ENCODE data around the gene BMP6. TPM values are rescaled to one million over a fixed set of nuclear protein-coding genes. Genes with fewer than 3 reads are reported as not detected.

Gene BMP6
- total RNA-seq, 6 experiments from 2014 or later = 1.8 to 4.4 (median 2.6) TPM

GRCh38 chr6:7794509-7794908 is 68.6 kb downstream of the BMP6 start:
- WGBS (ENCODE audit: insufficient coverage, low coverage, low lambda C conversion rate, missing lambda C conversion rate) = 57% methylated on average over 1 of the region's 2 CpGs
- no peaks in the 10 kb centered on the region for H3K27me3 ChIP-seq
- H3K36me3 ChIP-seq = no peaks in the 10 kb centered on the region
- no peak overlapping the region for H3K27ac ChIP-seq
- no peak overlapping the region for H3K4me3 ChIP-seq
- DNase-seq (no peak), ATAC-seq (no peak)
- no peaks in the 10 kb centered on the region for H3K4me1 ChIP-seq
- intact Hi-C loops (cut with DNase I) = no loop called here
- TF ChIP-seq CTCF (IDR thresholded peaks at IDR 0.05) = no peak
- TF ChIP-seq POLR2A (IDR thresholded peaks at IDR 0.05) = no peak
- no peaks in the 10 kb centered on the region for H3K9me3 ChIP-seq

- Histone ChIP-seq H3K27ac (no peak overlapping the region), H3K36me3 (no peaks in the 10 kb centered on the region), H3K4me1 (no peaks in the 10 kb centered on the region), H3K9me3 (no peaks in the 10 kb centered on the region), H3K4me3 (no peak overlapping the region), H3K27me3 (no peaks in the 10 kb centered on the region)
- 94% methylated on average over 1 of the region's 2 CpGs for WGBS (ENCODE audit: insufficient coverage, low coverage, low lambda C conversion rate, missing lambda C conversion rate)
- DNase-seq = no peak
- intact Hi-C loops (cut with DNase I) = no loop called here
- ATAC-seq = no peak
- TF ChIP-seq POLR2A (IDR thresholded peaks at IDR 0.05) (no peak), CTCF (IDR thresholded peaks at IDR 0.05) (no peak)
Measured at GRCh38 chr6:7797386-7797785, 71.5 kb downstream of the BMP6 start.

GRCh38 chr6:7798751-7799150 is 72.9 kb downstream of the BMP6 start:
- intact Hi-C loops (cut with DNase I) = no loop called here
- TF ChIP-seq POLR2A (IDR thresholded peaks at IDR 0.05) = no peak
- no peak for TF ChIP-seq CTCF (IDR thresholded peaks at IDR 0.05)

GRCh38 chr6:7802662-7803061 is 76.8 kb downstream of the BMP6 start:
- TF ChIP-seq POLR2A (IDR thresholded peaks at IDR 0.05) (no peak), CTCF (IDR thresholded peaks at IDR 0.05) (no peak)
- 80% methylated on average over 2 of the region's 3 CpGs for WGBS (ENCODE audit: insufficient coverage, low coverage, low lambda C conversion rate, missing lambda C conversion rate)
- Histone ChIP-seq H3K36me3 (no peaks in the 10 kb centered on the region), H3K4me3 (no peak overlapping the region), H3K9me3 (no peaks in the 10 kb centered on the region), H3K4me1 (no peaks in the 10 kb centered on the region), H3K27me3 (no peaks in the 10 kb centered on the region), H3K27ac (no peak overlapping the region)
- ATAC-seq = no peak
- DNase-seq = no peak
- intact Hi-C loops (cut with DNase I) = no loop called here

More at GRCh38 chr6:7798751-7799150, 72.9 kb downstream of the BMP6 start:
- 78% methylated on average over 6 of the region's 6 CpGs for WGBS (ENCODE audit: insufficient coverage, low coverage, low lambda C conversion rate, missing lambda C conversion rate)
- Histone ChIP-seq H3K27ac (no peak overlapping the region), H3K4me1 (no peaks in the 10 kb centered on the region), H3K4me3 (no peak overlapping the region), H3K9me3 (no peaks in the 10 kb centered on the region), H3K36me3 (no peaks in the 10 kb centered on the region), H3K27me3 (no peaks in the 10 kb centered on the region)
- ATAC-seq = no peak
- no peak for DNase-seq

GRCh38 chr6:7803214-7803613 is 77.3 kb downstream of the BMP6 start:
- no peaks in the 10 kb centered on the region for H3K4me1 ChIP-seq
- no peak for ATAC-seq
- H3K27ac ChIP-seq = no peak overlapping the region
- DNase-seq = no peak
- 56% methylated on average over 2 of the region's 3 CpGs for WGBS (ENCODE audit: insufficient coverage, low coverage, low lambda C conversion rate, missing lambda C conversion rate)
- no peaks in the 10 kb centered on the region for H3K9me3 ChIP-seq
- no peak overlapping the region for H3K4me3 ChIP-seq
- H3K27me3 ChIP-seq = no peaks in the 10 kb centered on the region
- H3K36me3 ChIP-seq = no peaks in the 10 kb centered on the region
- no peak for TF ChIP-seq CTCF (IDR thresholded peaks at IDR 0.05)
- intact Hi-C loops (cut with DNase I) = no loop called here
